Nephron (organoid): ENCODE results near the gene IRF2.
A peak's percentile ranks its signal among the peaks of the same experiment; 100 is the strongest.

Source experiments
- H3K27ac Mint-ChIP-seq, 3 experiments: 2 replicates each; pipeline ENCODE4 v1.8.0; 2020; ENCODE audit warnings: mixed read lengths in 3 of 3, mild to moderate bottlenecking in 2 of 3, moderate library complexity in 1 of 3
- H3K27me3 Mint-ChIP-seq: 2 replicates; pipeline ENCODE4 v1.8.0; 2021; ENCODE audit warnings: low read depth, mild to moderate bottlenecking, moderate library complexity, mixed read lengths
- H3K36me3 Mint-ChIP-seq: 2 replicates; pipeline ENCODE4 v1.8.0; 2020; ENCODE audit warnings: low read depth, mixed read lengths
- H3K4me1 Mint-ChIP-seq: 2 replicates; pipeline ENCODE4 v1.8.0; 2020; ENCODE audit warnings: mixed read lengths
- H3K4me3 Mint-ChIP-seq, 3 experiments: 2 replicates each; pipeline ENCODE4 v1.8.0; 2020; ENCODE audit warnings: mild to moderate bottlenecking in 3 of 3, mixed read lengths in 3 of 3, moderate library complexity in 2 of 3
- H3K9me3 Mint-ChIP-seq: 2 replicates; pipeline ENCODE4 v1.8.0; 2020; ENCODE audit warnings: mixed read lengths
- CTCF ChIP-seq, 3 experiments: fragments of 200-600 bp; sonication (generic); IDR thresholded peaks; one replicate each; pipeline ENCODE4 v1.5.0; 2021; ENCODE audit warnings: antibody characterized with exemption in 3 of 3; ENCODE audit not compliant: unreplicated experiment in 3 of 3

IRF2 gene

DNA sequence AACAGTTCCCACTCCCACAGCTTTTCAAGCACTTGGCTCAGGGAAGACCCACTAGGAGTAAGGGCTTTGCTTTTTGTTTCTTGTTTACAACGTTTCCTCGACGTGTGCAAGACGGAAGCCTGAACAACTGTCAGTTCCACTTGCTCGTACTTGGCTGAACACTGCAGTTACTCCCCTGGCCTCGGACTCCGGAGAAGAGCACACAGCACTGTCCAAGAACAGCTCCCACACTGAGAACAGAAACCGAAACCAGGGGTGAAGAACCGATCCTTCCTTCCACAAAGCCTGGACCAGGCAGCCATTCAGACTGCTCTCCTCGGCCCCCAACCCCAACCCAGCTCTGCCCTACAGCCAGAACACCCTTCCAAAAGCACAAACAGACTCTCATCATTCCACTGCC lies 25.5 kb downstream of the IRF2 start:
- Mint-ChIP-seq H3K4me1 (peaks cover 53% of the 10 kb centered on the region), H3K27me3 (no peaks in the 10 kb centered on the region), H3K4me3 (peak overlapping the region in 2 of 3 experiments; percentile 81 to 85), H3K36me3 (peaks cover 6% of the 10 kb centered on the region), H3K9me3 (no peaks in the 10 kb centered on the region), H3K27ac (peak overlapping the region; percentile 77 to 99 (median 98))
- TF ChIP-seq CTCF (IDR thresholded peaks at IDR 0.05; ENCODE audit: unreplicated experiment in 3 of 3) = no peak

GRCh38 chr4:184448141-184448540 lies 26.2 kb downstream of the IRF2 start:
- no peaks in the 10 kb centered on the region for H3K9me3 Mint-ChIP-seq
- H3K36me3 Mint-ChIP-seq = peaks cover 6% of the 10 kb centered on the region
- TF ChIP-seq CTCF (IDR thresholded peaks at IDR 0.05; ENCODE audit: unreplicated experiment in 3 of 3) = no peak
- H3K27me3 Mint-ChIP-seq = no peaks in the 10 kb centered on the region
- peak overlapping the region in 2 of 3 experiments; percentile 67 to 98 for H3K27ac Mint-ChIP-seq
- peak overlapping the region in 2 of 3 experiments; percentile 55 to 85 for H3K4me3 Mint-ChIP-seq
- H3K4me1 Mint-ChIP-seq = peaks cover 51% of the 10 kb centered on the region

GRCh38 chr4:184447664-184448063 lies 26.7 kb downstream of the IRF2 start:
- Mint-ChIP-seq H3K27me3 (no peaks in the 10 kb centered on the region), H3K36me3 (peaks cover 6% of the 10 kb centered on the region), H3K27ac (peak overlapping the region in 2 of 3 experiments; percentile 67 to 98), H3K9me3 (no peaks in the 10 kb centered on the region), H3K4me3 (peak overlapping the region in 1 of 3 experiments; percentile 85), H3K4me1 (peaks cover 53% of the 10 kb centered on the region)
- no peak for TF ChIP-seq CTCF (IDR thresholded peaks at IDR 0.05; ENCODE audit: unreplicated experiment in 3 of 3)

GRCh38 chr4:184446132-184446658 lies 28.2 kb downstream of the IRF2 start:
- peak overlapping the region in 2 of 3 experiments; percentile 17 to 78 for H3K27ac Mint-ChIP-seq
- H3K4me3 Mint-ChIP-seq = peak overlapping the region in 1 of 3 experiments; percentile 2
- peaks cover 6% of the 10 kb centered on the region for H3K36me3 Mint-ChIP-seq
- no peak for TF ChIP-seq CTCF (IDR thresholded peaks at IDR 0.05; ENCODE audit: unreplicated experiment in 3 of 3)
- H3K4me1 Mint-ChIP-seq = peaks cover 62% of the 10 kb centered on the region
- H3K27me3 Mint-ChIP-seq = no peaks in the 10 kb centered on the region
- no peaks in the 10 kb centered on the region for H3K9me3 Mint-ChIP-seq

- Mint-ChIP-seq H3K4me1 (peaks cover 72% of the 10 kb centered on the region), H3K27me3 (no peaks in the 10 kb centered on the region), H3K36me3 (peaks cover 6% of the 10 kb centered on the region), H3K27ac (no peak overlapping the region), H3K4me3 (no peak overlapping the region), H3K9me3 (no peaks in the 10 kb centered on the region)
- TF ChIP-seq CTCF (IDR thresholded peaks at IDR 0.05; ENCODE audit: unreplicated experiment in 3 of 3) = no peak
These were observed 29.4 kb downstream of the IRF2 start for GRCh38 chr4:184444953-184445309.

DNA sequence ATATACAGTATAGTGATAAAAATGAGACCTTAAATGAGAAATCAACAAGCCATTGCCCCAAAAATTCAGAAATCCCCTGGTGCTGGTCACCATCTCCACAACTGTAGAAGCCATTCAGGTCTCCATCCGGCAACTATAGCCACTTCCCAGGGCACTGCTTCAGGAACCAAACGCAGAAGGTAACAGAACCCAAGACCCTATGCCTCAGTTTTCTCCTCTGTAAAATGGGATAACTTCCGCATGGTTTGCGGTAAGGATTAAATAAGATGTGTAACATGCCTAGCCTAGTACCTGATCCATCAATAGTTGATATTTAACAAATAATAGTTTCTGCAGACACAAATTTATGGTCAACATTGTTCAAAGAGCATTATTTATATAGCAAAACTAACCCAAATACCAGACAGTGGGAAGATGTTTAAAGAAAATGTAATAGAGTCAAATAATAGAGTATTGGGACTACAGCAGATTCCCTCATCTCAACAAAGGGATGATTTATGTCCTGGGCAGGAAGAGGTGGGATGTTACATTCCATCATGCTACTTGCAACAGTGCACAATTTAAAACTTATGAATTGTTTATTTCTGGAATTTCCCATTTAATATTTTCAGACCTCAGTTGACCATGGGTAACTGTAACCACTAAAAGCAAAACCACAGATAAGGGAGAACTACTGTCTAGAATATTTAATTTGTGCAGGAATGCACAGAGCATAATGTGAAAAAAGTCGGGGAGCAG lies 30.0 kb downstream of the IRF2 start:
- Mint-ChIP-seq H3K36me3 (peaks cover 6% of the 10 kb centered on the region), H3K27ac (peak overlapping the region in 1 of 3 experiments; percentile 17), H3K4me3 (no peak overlapping the region), H3K4me1 (peaks cover 71% of the 10 kb centered on the region), H3K27me3 (no peaks in the 10 kb centered on the region), H3K9me3 (no peaks in the 10 kb centered on the region)
- no peak for TF ChIP-seq CTCF (IDR thresholded peaks at IDR 0.05; ENCODE audit: unreplicated experiment in 3 of 3)
